Measurements from ENCODE around the gene GNPTAB. TPM values are rescaled to one million over a fixed set of nuclear protein-coding genes. Genes with fewer than 3 reads are reported as not detected.
"Not testable (repeated sequence)": the region's sequence is repeated elsewhere in the genome, so short reads cannot be mapped to it uniquely, and the experiment has no call there.

Gene GNPTAB
- total and polyA plus RNA-seq, 11 donors = 18.0 to 61.2 (median 44.9) TPM

- intact Hi-C loops (cut with DNase I) = no loop called here
- peak overlapping the region in 3 of 12 donors; percentile 38 to 77 (median 56) for H3K27ac ChIP-seq
- DNase-seq (no peak), ATAC-seq (peak in 3 of 4 donors; percentile 44 to 86 (median 79))
- H3K4me3 ChIP-seq = no peak overlapping the region
- 60 to 69% (median 63%) methylated on average over 1 of the region's 1 CpG for WGBS, 4 donors
- no peaks in the 10 kb centered on the region for H3K9me3 ChIP-seq
- H3K36me3 ChIP-seq = no peaks in the 10 kb centered on the region
- TF ChIP-seq CTCF (IDR thresholded peaks at IDR 0.05) (no peak), POLR2A (IDR thresholded peaks at IDR 0.05) (no peak)
- no peaks in the 10 kb centered on the region for H3K27me3 ChIP-seq
- peaks cover 0 to 46% (median 2%) of the 10 kb centered on the region in 12 donors for H3K4me1 ChIP-seq
These were observed 26.3 kb upstream of the GNPTAB start for GRCh38 chr12:101857043-101857558.

GRCh38 chr12:101856614-101857013 lies 25.9 kb upstream of the GNPTAB start:
- ATAC-seq; H3K27me3 ChIP-seq; H3K9me3 ChIP-seq; DNase-seq; H3K4me3 ChIP-seq; H3K36me3 ChIP-seq; intact Hi-C loops (cut with DNase I): not testable (repeated sequence)
- Histone ChIP-seq H3K4me1 (peaks cover 0 to 46% (median 2%) of the 10 kb centered on the region in 12 donors), H3K27ac (peak overlapping the region in 2 of 12 donors; percentile 56 to 77)
- WGBS, 4 donors = 91 to 96% (median 94%) methylated on average over 5 of the region's 5 CpGs

GRCh38 chr12:101855976-101856375 lies 25.2 kb upstream of the GNPTAB start:
- DNase-seq = no peak
- H3K27me3 ChIP-seq = no peaks in the 10 kb centered on the region
- no peak overlapping the region for H3K4me3 ChIP-seq
- intact Hi-C loops (cut with DNase I) = no loop called here
- peak overlapping the region in 1 of 12 donors; percentile 77 for H3K27ac ChIP-seq
- ATAC-seq = no peak
- 73 to 83% (median 81%) methylated on average over 3 of the region's 3 CpGs for WGBS, 4 donors
- no peaks in the 10 kb centered on the region for H3K36me3 ChIP-seq
- no peaks in the 10 kb centered on the region for H3K9me3 ChIP-seq
- TF ChIP-seq POLR2A (IDR thresholded peaks at IDR 0.05) (no peak), CTCF (IDR thresholded peaks at IDR 0.05) (no peak)
- H3K4me1 ChIP-seq = peaks cover 0 to 50% (median 2%) of the 10 kb centered on the region in 12 donors

GRCh38 chr12:101855364-101855884 lies 24.7 kb upstream of the GNPTAB start:
- 16 to 18% (median 16%) methylated on average over 3 of the region's 3 CpGs for WGBS, 4 donors
- no peak overlapping the region for H3K4me3 ChIP-seq
- H3K36me3 ChIP-seq = no peaks in the 10 kb centered on the region
- peaks cover 0 to 56% (median 2%) of the 10 kb centered on the region in 12 donors for H3K4me1 ChIP-seq
- no peaks in the 10 kb centered on the region for H3K9me3 ChIP-seq
- DNase-seq (no peak), ATAC-seq (peak in 1 of 4 donors; percentile 20)
- intact Hi-C loops (cut with DNase I) = no loop called here
- no peaks in the 10 kb centered on the region for H3K27me3 ChIP-seq
- no peak for TF ChIP-seq POLR2A (IDR thresholded peaks at IDR 0.05)
- TF ChIP-seq CTCF (IDR thresholded peaks at IDR 0.05) = no peak
- peak overlapping the region in 2 of 12 donors; percentile 18 to 26 for H3K27ac ChIP-seq
